ENCODE data around the gene MYO9B.
"Not testable (repeated sequence)": the region's sequence is repeated elsewhere in the genome, so short reads cannot be mapped to it uniquely, and the experiment has no call there.

Gene MYO9B

DNA sequence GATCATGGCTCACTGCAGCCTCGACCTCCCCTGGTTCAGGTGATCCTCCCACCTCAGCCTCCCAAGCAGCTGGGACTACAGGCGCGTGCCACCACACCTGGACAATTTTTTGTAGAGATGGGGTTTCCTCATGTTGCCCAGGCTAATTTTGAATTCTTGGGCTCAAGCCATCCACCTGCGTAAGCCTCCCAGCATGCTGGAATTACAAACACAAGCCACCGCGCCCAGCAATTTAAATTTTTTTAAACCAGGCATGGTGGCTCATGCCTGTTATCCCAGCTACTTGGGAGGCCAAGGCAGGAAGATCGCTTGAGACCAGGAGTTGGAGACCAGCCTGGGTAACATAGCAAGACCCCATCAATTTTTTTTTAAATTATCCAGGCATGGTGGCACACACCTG, 79.7 kb downstream of the MYO9B start:
- DNase-seq = no peak

DNA sequence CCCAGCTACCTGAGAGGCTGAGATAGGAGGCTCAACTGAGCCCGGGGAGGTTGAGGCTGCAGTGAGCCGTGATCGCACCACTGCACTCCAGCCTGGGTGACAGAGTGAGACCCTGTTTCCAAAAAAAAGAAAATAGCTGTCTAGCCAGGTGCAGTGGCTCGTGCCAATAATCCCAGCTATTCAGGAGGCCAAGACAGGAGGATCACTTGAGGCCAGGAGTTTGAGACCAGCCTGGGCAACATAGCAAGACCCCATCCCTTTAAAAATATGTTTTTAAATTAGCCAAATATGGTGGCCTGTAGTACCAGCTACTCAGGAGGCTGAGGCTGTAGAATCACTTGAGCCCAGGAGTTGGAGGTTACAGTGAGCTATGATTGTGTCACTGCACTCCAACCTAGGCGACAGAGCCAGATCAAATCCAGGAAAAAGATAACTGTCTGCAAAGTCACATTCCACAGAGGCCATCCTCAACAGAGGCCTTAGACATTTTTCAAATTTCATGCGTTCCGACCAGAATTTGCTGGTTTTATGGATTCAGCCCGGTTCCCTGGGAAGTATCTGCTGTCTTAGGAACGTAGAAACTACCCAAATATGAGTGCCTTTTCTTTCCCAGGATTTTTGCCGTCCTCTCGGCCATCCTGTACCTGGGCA, 80.8 kb downstream of the MYO9B start:
- DNase-seq = no peak

DNA sequence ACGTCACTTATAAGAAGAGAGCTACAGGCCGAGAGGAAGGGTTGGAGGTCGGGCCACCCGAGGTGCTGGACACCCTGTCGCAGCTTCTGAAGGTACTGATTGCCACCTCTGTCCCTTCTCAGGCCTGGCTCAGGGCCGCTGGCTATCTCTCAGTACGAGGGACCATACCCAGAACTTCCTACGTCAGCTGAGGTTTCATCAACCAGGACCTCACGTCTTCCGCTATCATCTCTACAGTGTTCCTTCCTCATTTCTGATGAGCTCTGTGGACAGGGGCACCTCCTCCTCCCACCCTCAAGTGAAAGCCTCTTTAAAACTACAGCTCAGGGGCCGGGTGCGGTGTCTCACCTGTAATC, 81.3 kb downstream of the MYO9B start:
- peak; percentile 68 for DNase-seq

DNA sequence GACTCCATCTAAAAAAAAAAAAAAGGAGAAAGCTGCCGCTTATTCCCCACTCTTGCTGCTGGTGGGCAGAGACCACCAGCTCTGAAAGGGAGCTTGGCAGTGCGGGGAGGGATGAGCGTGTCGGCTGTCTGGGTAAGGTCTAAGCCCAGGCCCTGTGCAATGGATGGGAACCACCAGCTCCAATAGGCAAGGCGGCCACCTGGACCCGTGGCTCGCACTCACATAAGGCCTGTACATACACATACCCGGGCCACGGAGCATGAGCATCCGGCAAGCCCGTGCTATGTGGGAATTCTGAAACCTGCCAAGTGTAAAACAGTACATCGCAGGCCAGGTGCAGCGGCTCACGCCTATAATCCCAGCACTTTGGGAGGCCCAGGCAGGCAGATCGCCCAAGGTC, 83.0 kb downstream of the MYO9B start:
- DNase-seq = no peak

DNA sequence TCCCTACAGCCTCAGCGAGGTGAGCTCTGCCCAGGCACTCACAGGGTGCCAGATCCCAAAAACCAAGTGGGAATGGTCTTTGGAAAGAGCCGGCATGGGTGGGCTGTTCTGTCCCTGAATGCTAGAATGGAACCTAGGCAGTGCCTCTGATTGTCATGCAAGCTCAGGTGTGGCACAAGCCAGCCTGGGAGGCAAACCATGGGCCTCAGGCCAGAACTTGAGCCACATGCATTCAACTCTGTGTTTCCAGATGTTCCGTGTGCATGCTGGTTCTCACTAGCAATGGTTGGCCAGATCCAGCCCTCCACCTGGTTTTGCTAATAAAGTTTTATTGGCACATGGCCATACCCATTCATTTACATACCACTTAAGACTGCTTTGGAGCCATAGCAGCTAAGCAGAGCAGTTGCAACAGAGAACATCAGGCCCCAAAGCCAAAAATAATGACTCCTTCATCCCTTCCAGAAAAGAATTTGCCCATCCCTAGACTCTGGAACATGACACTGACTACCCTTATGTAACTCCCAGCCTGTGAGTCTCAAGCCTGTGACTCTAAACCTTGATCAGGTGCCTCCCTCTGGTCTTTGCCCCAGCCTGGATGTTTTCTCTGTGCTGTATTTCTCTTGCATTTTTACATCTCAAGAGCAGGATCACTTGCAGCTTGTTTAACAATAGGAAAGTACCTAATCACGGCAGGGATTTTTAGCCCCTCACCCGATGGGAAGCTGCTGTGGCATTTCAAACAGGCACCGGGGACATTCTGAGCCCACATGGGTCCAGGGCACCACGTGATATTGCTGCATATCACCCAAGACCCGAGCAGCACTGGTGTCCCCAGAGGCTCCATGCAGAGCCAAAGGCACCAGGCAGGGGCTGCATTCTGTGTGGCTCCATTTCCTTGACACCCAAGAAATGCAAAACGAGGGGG, 84.2 kb downstream of the MYO9B start:
- DNase-seq = no peak

DNA sequence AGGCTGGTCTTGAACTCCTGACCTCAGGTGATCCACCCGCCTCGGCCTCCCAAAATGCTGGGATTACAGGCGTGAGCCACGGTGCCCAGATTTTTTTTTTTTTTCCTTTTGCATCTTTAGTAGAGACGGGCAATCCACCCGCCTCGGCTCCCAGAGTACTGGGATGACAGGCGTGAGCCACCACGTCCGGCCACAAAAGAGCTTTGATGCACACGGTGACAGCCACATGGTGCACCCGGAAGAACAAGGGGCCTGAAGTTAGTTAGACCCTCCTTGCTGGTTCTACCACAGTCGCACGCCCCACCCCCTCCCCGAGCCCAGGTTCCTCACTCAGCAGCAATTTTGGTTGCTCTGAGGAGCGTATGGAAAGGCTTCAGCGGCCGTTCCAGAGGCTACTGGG, 85.3 kb downstream of the MYO9B start:
- no peak for DNase-seq

DNA sequence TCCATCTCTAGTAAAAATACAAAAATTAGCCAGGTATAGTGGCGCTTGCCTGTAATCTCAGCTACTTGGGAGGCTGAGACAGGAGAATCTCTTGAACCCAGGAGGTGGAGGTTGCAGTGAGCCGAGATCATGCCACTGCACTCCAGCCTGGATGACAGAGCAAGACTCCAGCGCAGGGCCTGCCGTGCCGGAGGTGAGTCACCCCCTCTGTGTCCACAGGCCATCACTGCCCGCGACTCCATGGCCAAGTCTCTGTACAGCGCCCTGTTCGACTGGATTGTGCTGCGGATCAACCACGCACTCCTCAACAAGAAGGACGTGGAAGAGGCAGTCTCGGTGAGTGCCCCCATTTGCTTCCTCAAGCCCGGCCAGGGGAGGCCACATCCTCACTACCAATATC, 86.6 kb downstream of the MYO9B start:
- DNase-seq = not testable (repeated sequence)

DNA sequence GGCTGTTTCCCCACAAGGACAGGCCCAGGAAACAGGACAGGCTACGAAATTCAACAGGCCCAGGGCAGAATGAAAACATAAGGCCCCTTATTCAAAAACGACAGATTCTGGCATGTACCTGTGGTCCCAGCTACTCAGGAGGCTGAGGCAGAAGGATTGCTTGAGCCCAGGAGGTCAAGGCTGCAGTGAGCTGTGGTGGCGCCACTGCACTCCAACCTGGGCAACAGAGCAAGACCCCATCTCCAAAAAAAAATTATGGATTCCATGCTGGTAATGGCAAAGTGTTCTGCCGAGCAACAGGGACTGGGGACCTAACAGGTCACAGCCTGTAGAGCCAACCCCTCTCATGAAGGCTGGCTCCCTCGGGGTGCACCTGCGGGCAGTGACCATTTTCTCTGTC, 87.0 kb downstream of the MYO9B start:
- DNase-seq = no peak

DNA sequence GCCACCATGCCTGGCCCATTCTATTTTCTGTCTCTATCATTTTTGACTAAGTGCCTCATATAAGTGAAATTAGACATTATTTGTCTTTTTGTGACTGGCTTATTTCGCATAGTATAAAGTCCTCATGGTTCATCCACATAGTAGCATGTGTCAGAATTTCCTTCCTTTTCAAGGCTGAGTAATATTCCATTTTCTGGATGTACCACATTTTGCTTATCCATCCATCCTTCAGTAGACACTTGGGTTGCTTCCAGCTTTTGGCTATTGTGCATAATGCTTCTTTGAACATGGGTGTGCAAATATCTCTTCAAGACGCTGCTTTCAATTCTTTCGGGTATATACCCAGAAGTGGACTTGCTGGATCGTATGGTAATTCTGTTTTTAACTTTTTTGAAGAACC, 88.1 kb downstream of the MYO9B start:
- DNase-seq = no peak

DNA sequence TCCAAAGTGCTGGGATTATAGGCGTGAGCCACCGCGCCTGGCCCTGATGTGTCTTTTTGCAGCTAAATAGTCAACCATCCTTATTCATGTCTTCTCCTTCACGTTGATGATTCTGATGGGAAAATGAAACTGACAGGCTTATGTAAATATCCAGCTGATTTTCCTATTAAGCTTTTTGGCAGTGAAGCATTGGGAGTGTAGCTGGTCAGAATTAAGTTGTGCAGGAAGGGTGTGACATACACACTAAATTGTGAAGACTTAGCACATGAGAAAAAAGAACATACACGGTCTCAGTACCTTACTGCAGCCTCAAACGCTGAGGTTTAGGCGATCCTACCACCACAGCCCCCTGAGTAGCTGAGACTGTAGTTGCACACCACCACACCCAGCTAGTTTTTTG, 89.1 kb downstream of the MYO9B start:
- no peak for DNase-seq

DNA sequence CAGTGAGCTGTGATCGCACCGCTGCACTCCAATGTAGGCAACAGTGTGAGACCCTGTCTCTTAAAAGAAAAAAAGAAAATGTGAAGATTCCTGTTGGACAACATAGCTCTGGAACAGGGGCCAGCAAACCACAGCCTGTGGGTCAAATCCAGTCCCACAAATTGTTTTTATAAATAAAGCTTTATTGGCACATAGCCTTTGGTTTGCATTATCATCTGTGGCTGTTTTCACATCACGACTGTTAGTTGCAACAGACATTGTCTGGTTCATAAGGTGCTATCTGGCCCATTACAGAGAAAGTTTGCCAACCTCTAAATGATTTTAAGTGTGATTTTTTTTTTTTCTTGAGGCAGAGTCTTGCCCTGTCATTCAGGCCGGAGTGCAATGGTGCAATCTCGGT, 90.1 kb downstream of the MYO9B start:
- DNase-seq = no peak

DNA sequence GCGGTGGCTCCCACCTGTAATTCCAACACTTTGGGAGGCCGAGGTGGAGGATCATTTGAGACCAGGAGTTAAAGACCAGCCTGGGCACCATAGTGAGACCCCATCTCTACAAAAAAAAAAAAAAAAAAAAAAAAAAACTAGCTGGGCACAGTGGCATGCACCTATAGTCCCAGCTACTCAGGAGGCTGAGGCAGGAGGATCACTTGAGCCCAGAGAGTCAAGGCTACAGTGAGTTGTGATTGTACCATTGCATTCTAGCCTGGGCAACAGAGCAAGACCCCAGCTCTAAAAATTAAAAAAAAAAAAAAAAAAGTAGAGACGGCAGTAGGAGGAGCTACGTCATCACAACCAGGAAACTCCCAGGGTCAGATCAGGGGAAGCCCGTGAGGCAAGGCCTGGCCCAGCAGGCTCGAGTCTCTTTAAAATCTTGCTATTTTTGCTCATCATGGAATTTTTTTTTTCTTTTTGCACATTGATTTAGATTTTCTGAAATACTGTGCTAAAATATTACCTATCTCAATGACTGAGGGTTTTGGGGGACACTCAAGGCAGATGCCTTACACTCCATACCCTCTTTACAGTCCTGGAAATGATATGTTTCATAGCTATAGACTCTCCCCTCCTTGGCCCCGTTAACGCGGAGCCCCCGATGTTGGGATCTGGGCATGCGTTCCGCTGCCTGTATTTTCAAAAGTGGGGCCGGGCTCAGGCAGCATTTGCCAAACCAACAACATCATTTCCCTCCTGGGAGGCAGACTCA, 95.1 kb downstream of the MYO9B start:
- DNase-seq = no peak

DNA sequence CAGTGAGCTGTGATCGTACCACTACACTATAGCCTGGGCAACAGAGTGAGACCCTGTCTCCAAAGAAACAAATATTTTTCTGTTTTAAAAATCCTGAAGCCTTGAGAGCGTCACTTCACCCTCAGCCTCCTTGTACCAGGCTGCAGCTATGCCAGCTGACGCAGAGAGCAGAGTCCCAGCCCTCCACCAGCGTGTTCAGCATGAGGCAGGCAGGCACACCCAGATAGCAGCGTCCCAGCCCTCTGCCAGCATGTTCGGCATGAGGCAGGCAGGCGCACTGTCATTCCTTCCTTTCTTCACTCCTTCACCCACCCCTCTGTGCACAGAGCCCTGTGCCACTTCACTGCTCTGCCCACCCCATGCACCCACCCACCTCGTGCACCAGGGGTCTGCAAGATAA, 96.3 kb downstream of the MYO9B start:
- no peak for DNase-seq

DNA sequence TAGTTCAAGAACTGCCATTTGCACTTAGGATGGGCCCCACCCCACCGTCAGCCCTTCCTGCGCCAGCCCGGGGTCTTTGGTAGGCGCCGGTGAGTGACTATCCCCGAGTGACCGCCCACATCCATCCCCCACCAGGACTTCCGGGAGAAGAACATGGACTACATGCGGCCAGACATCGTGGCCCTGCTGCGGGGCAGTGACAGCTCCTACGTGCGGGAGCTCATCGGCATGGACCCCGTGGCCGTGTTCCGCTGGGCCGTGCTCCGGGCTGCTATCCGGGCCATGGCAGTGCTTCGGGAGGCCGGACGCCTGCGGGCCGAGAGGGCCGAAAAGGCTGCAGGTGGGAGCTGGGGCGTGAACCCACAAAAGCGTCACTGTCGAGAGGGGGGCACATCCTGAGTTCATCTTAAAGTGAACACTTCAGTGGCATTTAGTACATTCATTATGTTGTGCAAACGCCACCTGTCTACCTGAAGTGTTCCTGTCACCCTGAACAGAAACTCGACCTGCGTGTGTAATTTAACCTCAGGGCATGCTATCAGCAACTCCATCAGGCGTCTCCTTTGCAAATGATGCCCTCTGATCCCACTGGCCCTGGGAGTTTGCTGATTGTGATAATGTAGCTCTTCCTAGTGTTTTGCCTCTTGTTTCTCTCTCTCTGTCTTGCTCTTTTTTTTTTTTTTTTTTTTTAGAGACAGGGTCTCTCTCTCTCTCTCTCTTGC, 97.2 kb downstream of the MYO9B start:
- DNase-seq = no peak

DNA sequence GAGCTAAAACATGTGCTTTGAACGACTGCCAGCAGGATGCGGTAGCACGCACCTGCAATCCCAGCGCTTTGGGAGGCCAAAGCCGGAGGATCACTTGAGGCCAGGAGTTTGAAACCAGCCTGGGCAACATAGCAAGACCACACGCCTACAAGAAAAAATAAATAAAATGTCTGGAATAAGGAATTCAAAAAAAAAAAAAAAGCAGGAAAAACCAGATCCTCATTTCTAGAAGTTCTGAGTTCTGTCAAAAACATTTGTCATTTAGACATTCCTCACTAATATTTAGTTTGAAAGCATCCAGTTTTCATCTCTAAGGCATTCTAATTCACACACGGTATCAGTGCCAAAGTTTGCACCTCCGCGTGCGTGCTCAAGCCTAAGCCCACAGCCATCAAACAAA, 102.7 kb downstream of the MYO9B start:
- no peak for DNase-seq

DNA sequence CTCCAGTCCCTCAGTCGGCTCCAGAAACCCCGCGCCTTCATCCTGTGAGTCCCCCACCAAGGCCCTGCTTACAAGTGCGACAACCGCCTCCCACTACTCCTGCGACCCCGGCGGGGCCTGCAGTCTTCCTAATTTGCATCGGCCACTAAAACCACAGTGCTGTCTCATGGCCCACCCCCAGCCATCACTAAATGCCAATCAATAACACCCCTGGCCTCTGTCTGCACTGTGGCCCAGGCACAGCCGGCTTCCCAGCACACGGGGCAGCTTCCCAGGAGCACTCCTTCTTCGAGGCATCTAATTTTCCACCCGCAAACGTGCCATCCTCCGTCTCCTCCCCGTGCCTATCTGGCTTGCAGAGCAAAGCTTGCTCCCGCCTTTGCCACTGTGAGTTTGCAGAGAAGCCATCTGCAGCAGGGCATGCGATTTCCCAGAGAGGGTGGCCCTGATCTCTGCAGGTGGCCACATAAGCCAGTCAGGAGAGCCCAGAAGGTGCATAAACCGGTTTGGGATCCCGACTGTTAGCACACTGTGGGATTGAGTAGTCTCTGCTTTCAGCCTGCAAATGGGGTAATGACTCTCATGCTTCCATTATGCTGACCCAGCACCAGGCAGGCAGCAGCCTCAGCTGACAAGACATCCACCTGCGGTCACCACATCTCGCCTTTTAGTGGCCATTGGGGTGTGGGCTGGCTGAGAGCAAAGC, 105.6 kb downstream of the MYO9B start:
- no peak for DNase-seq

DNA sequence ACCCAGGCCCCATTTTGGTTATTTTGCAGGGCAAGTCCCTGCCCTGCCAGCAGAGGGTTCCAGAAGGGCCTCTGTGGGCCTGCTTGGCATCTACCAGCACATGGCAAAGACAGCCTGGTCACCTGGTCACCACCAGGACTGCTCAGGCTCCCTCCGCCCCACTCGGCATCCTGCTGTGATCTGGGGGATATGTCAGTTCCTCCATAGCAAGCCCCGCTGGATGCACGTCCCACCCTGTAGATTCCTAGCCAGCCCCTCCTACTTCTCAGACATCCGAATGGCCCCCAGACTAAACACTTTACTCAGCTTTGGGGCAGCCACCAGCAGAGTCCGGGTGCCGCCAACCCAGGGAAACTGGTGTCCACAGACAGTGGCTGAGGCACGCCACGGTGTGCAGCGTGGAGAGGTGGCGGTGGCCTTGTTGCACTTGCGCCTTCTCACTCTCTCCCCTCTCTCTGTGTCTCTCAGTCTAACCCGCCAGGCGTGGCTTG, 107.7 kb downstream of the MYO9B start:
- DNase-seq = peak; percentile 42

DNA sequence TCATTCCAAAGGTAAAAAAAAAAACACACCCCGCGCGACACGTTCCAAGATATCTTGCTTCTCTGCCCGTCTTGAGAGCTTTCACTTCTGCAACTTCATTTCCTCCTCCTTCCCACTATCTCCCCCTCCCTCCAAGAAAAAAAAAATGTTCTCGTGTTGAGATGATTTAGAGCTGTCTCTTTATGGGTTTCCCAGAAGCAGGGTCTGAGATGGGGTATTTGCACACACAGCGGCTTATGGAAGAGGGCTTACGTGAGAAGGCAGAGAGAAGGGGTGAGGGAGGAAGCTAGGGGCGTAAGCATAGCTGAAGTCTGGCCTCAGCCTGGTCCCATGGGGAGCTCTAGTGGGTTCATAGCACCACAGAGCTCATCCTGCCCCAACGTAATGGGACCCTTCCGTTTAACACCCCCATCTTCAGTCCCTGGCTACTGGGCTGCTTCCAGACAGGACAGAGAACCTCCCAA, 108.3 kb downstream of the MYO9B start:
- DNase-seq = peak; percentile 33

DNA sequence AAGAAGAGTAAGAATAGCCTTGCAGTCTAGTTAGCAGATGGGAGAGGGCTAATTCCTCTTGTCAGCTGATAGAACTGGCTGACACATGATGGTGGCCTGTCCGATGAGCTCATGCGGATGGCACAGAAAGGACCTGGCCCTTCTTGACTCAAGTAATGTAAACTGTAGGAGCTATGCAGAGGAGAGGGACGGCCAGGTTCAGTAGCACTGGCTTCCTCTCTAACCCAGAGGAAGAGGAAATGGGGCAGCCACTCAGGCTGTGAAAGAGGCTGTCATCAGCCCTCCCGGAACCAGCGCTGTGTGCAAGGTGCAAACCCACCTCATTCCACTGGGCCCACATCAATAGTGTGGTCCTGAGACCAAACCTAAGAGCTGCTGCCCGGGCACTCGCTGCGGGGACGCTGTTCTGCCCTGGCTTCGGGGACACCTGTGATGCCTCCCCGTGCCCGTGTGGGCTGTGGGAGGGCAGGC, 108.8 kb downstream of the MYO9B start:
- no peak for DNase-seq

DNA sequence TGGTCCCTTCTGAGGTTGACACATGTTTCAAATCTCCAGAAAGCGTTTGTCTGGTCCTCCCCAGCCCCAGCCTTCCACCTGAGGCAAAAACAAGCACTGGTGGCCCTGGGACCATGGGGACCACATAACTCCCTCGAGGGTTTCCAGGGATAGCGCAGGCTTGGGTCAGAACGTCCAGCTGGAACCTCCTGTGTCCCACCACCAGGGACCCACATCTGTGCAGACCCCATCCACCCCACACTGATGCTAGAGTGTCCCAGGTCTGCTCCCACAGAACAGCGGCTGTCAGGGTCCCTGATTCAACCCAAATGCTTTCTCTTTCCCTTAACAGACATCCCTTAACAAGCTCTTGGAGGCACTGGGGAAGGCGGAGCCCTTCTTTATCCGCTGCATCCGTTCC, 110.0 kb downstream of the MYO9B start:
- DNase-seq = no peak

DNA sequence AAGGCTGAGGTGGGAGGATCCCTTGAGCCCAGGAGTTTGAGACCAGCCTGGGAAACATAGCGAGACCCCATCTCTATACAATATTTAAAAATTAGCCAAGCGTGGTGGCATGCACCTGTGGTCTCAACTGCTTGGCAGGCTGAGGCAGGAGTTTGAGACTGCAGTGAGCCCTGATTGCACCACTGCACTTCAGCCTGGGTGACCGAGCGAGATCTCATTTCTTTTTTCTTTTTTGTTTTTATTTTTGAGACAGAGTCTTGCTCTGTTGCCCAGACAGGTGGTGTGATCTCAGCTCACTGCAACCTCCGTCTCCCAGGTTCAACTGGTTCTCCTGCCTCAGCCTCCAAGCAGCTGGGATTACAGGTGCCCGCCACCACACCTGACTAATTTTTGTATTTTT, 116.2 kb downstream of the MYO9B start:
- not testable (repeated sequence) for DNase-seq

DNA sequence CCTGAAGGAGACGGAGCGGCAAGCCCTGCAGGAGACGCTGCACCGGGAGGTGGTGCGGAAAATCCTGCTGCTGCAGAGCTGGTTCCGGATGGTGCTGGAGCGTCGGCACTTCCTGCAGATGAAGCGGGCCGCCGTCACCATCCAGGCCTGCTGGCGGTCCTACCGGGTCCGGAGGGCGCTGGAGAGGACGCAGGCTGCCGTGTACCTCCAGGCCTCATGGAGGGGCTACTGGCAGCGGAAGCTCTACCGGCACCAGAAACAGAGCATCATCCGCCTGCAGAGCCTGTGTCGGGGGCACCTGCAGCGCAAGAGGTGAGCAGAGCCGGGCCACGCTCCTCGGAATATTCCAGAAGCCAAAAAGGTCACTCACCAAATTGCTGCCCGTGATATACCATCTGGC, 117.2 kb downstream of the MYO9B start:
- DNase-seq = no peak
